Mucosa of descending colon (tissue), 3 donors: ENCODE results near the gene GPRC6A. TPM values are rescaled to one million over a fixed set of nuclear protein-coding genes. Genes with fewer than 3 reads are reported as not detected.

ENCODE experiments used
- ATAC-seq: fragments of 200-7000 bp; cut with Tn5 transposase; one replicate; pipeline ENCODE4 v1.9.1; 2020; ENCODE audit warnings: mild to moderate bottlenecking, moderate library complexity
- DNase-seq, 3 donors: peaks; one replicate each; pipeline ENCODE4 v3.0.0-alpha.2; 2020
- H3K36me3 ChIP-seq: fragments of 200-600 bp; one replicate; pipeline ENCODE4 v1.8.0; 2021; ENCODE audit warnings: low read depth, mild to moderate bottlenecking
- H3K4me1 ChIP-seq: fragments of 200-600 bp; one replicate; pipeline ENCODE4 v1.8.0; 2021; ENCODE audit warnings: low read depth, mild to moderate bottlenecking
- H3K4me3 ChIP-seq: fragments of 200-600 bp; one replicate; pipeline ENCODE4 v1.8.0; 2021; ENCODE audit warnings: mild to moderate bottlenecking
- H3K9me3 ChIP-seq: fragments of 200-600 bp; one replicate; pipeline ENCODE4 v1.8.0; 2021; ENCODE audit warnings: mild to moderate bottlenecking
- intact Hi-C, 2 donors: fragments of 100-400 bp; cut with DNase I in 1 of 2; cut with micrococcal nuclease in 1 of 2; formaldehyde crosslinking; loops; one replicate each; pipeline versions ENCODE4 v1.11.0 to v1.11.1; 2022; cut with DNase I, micrococcal nuclease
- total RNA-seq, 3 donors: library from RNA; stranded (reverse); fragmentation: NEBNext Ultra II Directional in 2 of 3; extraction: Animal tissue kit (Norgen Biotek cat#: 25700) in 2 of 3; gene quantifications; one replicate each; pipeline versions ENCODE4 v1.2.1 to v1.2.4, GENCODE V29; 2021 to 2023
- TF ChIP-seq, protein P1 (sequence below): fragments of 200-600 bp; IDR thresholded peaks from one replicate; pipeline ENCODE4 v1.8.0; 2022; ENCODE audit warnings: antibody characterized with exemption, mild to moderate bottlenecking
- donor health status: DM: no; HTN: no; CAD: no; lungs with moderate emphysema.
- donor health status: DM: no; HTN: no; CAD: no.
- donor health status: DM: no; HTN: yes; CAD: no.

The GPRC6A gene
- total RNA-seq, 3 donors from 2014 or later: 0.13 to 0.17 TPM; not detected in 1

DNA sequence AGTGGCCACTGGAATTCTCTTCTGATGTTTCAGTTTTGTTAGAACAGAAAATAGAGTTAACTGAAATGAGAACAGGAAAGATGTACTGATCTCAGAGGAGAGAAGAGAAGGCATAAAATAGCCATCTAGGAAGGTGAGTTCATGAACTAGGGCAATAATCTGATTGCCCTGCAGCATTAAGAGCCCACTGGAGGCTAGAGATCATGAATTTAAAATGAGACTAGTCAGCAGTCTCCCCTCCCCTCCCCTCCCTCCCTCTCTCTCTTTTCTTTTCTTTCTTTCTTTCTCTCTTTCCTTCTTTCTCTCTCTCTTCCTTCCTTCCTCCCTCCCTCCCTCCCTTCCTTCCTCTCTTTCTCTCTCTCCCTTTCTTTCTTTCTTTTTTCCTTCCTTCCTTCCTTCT, 28.9 kb downstream of the GPRC6A start:
- no peak overlapping the region for H3K4me3 ChIP-seq
- H3K4me1 ChIP-seq: no peaks in the 10 kb centered on the region
- no peaks in the 10 kb centered on the region for H3K36me3 ChIP-seq
- ATAC-seq: no peak
- intact Hi-C loops: no loop called here
- TF ChIP-seq, protein P1, sequence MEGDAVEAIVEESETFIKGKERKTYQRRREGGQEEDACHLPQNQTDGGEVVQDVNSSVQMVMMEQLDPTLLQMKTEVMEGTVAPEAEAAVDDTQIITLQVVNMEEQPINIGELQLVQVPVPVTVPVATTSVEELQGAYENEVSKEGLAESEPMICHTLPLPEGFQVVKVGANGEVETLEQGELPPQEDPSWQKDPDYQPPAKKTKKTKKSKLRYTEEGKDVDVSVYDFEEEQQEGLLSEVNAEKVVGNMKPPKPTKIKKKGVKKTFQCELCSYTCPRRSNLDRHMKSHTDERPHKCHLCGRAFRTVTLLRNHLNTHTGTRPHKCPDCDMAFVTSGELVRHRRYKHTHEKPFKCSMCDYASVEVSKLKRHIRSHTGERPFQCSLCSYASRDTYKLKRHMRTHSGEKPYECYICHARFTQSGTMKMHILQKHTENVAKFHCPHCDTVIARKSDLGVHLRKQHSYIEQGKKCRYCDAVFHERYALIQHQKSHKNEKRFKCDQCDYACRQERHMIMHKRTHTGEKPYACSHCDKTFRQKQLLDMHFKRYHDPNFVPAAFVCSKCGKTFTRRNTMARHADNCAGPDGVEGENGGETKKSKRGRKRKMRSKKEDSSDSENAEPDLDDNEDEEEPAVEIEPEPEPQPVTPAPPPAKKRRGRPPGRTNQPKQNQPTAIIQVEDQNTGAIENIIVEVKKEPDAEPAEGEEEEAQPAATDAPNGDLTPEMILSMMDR: no peak
- no peaks in the 10 kb centered on the region for H3K9me3 ChIP-seq
- no peak for DNase-seq

DNA sequence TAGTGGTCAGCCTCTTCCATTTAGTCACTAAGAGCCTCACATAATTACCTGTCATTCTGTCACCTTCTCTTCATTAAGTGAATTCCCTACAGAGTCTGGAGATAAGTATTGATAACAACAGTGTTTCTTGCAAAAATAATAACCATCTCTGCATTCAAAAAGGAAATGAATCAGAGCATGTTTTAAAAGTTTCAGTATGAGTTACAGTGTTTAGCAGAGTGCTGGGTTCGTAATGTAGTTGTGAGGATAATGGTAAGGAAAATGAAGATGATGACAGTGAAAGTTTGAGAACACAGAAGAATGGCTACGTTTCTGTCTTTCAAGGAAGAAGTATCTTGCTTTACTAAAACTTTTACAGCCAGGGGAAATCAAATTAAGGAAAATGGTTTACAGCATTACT, 31.3 kb downstream of the GPRC6A start:
- TF ChIP-seq, protein P1: no peak
- Histone ChIP-seq H3K4me3 (no peak overlapping the region), H3K36me3 (no peaks in the 10 kb centered on the region), H3K9me3 (no peaks in the 10 kb centered on the region), H3K4me1 (no peaks in the 10 kb centered on the region)
- no peak for ATAC-seq
- intact Hi-C loops: no loop called here
- DNase-seq: no peak

DNA sequence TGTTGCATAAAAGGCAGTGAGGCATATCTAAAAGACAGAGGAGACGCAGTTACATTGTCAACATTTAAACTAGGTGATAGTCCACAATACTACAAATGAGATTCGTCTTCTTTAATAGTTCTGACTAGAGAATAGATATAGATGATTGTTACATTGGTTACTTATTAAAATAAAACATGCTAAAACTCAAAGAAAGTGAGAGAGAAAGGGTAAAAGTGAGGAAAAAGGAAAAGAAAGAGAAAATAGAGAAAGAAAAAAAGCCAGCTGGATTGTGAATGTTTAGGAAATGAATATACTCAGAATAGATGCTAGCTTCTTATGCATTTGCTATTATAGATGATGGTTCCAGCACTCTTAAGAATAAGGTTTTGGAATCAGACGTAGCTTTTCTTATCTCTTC, 35.7 kb downstream of the GPRC6A start:
- ATAC-seq (no peak), DNase-seq (no peak)
- Histone ChIP-seq H3K4me3 (no peak overlapping the region), H3K36me3 (no peaks in the 10 kb centered on the region), H3K9me3 (no peaks in the 10 kb centered on the region), H3K4me1 (no peaks in the 10 kb centered on the region)
- intact Hi-C loops: no loop called here
- TF ChIP-seq, protein P1: no peak

DNA sequence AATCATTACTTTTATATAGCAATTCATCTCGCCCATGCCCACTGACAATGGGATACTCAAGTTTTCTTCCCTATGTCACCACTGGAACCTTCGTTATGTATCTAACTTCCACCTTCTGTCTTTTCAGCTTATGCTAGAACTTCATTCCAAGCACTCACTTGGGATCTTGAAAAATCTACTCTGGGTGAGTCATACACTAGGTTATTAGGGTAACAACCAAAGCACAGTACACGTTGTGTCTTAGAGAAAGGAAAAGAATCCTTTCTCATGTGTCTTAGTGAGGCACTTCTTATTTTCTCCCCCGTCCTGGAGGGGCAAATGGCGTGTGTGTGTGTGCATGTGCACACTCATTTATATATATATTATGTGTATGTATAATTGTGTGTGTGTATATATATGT, 45.0 kb downstream of the GPRC6A start:
- Histone ChIP-seq H3K9me3 (no peaks in the 10 kb centered on the region), H3K4me3 (no peak overlapping the region), H3K4me1 (no peaks in the 10 kb centered on the region), H3K36me3 (no peaks in the 10 kb centered on the region)
- TF ChIP-seq, protein P1: no peak
- ATAC-seq (no peak), DNase-seq (no peak)
- intact Hi-C loops: no loop called here

DNA sequence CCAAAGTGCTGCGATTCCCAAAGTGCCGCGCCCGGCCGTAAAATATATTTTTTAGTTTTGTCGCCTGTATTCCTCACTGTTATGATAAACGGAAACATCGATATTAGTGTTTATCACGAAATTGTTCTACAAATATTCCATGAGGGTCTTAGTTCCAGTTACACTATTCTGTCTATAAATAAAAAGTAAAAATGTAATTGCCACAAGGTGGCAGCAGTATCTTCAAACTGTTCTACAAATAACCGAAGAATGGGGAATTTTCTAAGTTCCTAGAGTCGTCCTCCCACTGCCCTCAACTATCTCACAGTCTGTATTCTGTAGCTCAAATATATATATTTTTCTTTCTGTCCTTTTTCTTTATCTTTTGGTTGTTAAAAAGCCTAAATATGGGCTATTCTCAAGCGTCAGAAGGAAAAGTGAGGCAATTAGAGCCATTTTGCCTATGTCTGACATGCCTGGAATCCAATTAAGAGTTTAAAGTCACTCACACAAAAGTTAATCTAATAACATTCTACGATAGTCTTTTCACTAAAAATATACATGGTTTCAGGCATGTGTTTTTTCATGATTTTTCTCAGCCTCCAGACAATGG, 49.2 kb downstream of the GPRC6A start:
- DNase-seq (peak in 1 of 3 donors; percentile 27), ATAC-seq (no peak)
- Histone ChIP-seq H3K4me3 (no peak overlapping the region), H3K4me1 (no peaks in the 10 kb centered on the region), H3K36me3 (no peaks in the 10 kb centered on the region), H3K9me3 (no peaks in the 10 kb centered on the region)
- TF ChIP-seq, protein P1: peak; percentile 11
- intact Hi-C loops: no loop called here

DNA sequence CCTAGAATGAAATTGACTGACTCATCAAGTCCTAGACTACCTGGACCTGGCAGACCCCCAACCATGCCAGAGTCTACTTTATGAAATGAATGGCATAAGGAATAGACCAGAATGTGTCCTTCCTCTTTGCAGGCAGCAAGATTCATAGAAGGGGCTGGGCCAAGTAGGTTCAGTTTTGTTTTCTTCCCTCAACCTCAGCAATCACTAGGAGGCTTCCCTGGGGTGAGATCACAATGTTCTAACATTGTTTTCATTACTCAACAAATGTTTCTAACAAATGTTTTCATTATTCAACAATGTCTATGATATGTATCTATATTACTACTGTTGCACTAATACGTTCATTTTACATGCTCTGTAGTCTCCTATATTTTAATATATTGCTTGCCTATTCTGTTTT, 55.0 kb downstream of the GPRC6A start:
- H3K9me3 ChIP-seq: no peaks in the 10 kb centered on the region
- no peaks in the 10 kb centered on the region for H3K36me3 ChIP-seq
- no peak overlapping the region for H3K4me3 ChIP-seq
- intact Hi-C loops: no loop called here
- ATAC-seq (no peak), DNase-seq (no peak)
- no peaks in the 10 kb centered on the region for H3K4me1 ChIP-seq
- TF ChIP-seq, protein P1: no peak
